ENCODE measurements around the gene CDK2AP2.

Gene CDK2AP2

GRCh38 chr11:67528376-67528775 is 20.4 kb upstream of the CDK2AP2 start:
- in situ Hi-C loops (cut with HindIII; ENCODE audit: low sequenced_read_pairs): no loop called here
- DNase-seq (ENCODE audit: low read depth, low spot score): no peak
- TF ChIP-seq, protein P1, sequence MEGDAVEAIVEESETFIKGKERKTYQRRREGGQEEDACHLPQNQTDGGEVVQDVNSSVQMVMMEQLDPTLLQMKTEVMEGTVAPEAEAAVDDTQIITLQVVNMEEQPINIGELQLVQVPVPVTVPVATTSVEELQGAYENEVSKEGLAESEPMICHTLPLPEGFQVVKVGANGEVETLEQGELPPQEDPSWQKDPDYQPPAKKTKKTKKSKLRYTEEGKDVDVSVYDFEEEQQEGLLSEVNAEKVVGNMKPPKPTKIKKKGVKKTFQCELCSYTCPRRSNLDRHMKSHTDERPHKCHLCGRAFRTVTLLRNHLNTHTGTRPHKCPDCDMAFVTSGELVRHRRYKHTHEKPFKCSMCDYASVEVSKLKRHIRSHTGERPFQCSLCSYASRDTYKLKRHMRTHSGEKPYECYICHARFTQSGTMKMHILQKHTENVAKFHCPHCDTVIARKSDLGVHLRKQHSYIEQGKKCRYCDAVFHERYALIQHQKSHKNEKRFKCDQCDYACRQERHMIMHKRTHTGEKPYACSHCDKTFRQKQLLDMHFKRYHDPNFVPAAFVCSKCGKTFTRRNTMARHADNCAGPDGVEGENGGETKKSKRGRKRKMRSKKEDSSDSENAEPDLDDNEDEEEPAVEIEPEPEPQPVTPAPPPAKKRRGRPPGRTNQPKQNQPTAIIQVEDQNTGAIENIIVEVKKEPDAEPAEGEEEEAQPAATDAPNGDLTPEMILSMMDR (IDR thresholded peaks at IDR 0.05; ENCODE audit: low read depth, low read length): no peak
- no peak overlapping the region for H3K4me3 ChIP-seq (ENCODE audit: low read depth, low read length)

DNA sequence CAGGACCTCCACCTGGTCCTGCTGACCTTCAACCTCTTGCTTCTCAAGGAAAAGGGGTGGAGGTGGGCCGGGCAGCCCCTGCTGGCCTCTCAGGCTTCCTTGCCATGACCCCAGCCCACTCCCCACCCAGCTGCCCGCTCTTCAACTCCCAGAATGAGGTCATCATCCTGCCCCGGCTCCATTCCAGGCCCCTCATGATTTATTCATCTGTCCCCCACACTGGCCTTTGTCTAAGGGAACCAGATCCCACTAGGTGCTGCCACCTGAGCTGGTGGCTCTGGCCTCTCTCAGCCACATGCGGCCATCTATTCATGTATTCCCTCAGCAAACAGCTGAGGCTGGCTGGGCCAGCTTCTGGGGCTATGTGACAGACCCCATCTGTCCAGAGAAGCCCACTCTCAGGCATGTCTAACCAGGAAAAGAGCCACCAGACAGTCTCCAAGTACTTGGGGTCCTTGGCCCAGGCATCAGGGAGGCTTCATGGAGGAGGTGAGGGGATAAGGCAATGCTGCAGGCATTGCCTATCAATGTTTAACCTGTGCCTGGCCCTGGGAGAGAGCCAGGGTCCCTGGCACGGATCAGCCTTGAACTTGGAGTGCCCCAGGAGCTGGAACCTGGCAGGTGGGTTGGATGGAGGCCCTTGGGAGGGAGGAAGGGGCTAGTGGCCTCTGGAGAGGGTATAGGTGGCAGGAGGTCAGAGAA is 17.5 kb upstream of the CDK2AP2 start:
- in situ Hi-C loops (cut with HindIII; ENCODE audit: low sequenced_read_pairs): no loop called here
- DNase-seq (ENCODE audit: low read depth, low spot score): no peak

GRCh38 chr11:67524480-67524808 is 16.5 kb upstream of the CDK2AP2 start:
- in situ Hi-C loops (cut with HindIII; ENCODE audit: low sequenced_read_pairs): no loop called here
- TF ChIP-seq, protein P1 (IDR thresholded peaks at IDR 0.05; ENCODE audit: low read depth, low read length): no peak
- H3K4me3 ChIP-seq (ENCODE audit: low read depth, low read length): no peak overlapping the region
- no peak for DNase-seq (ENCODE audit: low read depth, low spot score)

More for the DNA sequence above, 17.5 kb upstream of the CDK2AP2 start:
- H3K4me3 ChIP-seq (ENCODE audit: low read depth, low read length): no peak overlapping the region
- TF ChIP-seq, protein P1 (IDR thresholded peaks at IDR 0.05; ENCODE audit: low read depth, low read length): no peak

GRCh38 chr11:67523556-67524479 is 15.9 kb upstream of the CDK2AP2 start:
- no peak for DNase-seq (ENCODE audit: low read depth, low spot score)
- no peak overlapping the region for H3K4me3 ChIP-seq (ENCODE audit: low read depth, low read length)
- TF ChIP-seq, protein P1 (IDR thresholded peaks at IDR 0.05; ENCODE audit: low read depth, low read length): no peak
- in situ Hi-C loops (cut with HindIII; ENCODE audit: low sequenced_read_pairs): no loop called here

DNA sequence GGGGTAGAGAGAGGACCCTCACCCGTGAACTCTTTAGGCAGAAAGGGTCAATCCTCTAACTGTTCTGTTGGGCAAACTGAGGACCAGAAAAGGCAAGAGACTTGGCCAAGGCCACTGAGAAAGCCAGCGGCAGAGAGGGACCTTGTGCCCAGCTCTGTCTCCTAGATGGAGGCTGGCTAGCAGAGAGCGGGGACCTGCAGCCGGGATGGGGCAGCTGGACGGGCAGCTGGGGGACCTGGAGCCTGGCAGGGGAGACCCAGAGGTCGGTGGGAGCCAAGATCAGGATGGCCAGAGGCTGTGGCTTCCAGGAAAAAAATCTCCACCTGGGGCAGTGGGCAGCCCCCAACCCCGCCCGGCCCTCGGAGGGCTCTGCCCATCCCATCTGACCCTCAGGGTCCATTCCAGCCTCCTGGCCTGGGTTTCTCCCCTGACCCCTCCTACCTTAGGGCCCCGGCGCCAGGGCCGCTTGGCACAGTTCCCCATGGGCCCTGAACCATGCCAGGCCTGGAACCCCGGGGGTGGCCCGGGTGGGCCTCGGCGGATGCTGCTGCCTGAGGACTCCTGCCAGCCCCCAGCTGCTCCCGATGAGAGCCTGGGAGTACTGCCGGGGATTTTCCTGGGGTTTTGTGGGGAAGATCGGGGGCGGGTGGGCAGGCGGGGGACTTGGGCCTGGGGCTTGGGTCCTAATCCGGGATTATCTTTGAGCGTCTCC is 15.0 kb upstream of the CDK2AP2 start, which contains the start of gene CABP2:
Gene CABP2 (minus strand): TSS at position 603 of the 712 bp plus-strand sequence. CDS start 120 bp downstream, at position 483.
- H3K4me3 ChIP-seq (ENCODE audit: low read depth, low read length): no peak within 1 kb of the TSS
- TF ChIP-seq, protein P1 (IDR thresholded peaks at IDR 0.05; ENCODE audit: low read depth, low read length): no peak
- no peak for DNase-seq (ENCODE audit: low read depth, low spot score)
- in situ Hi-C loops (cut with HindIII; ENCODE audit: low sequenced_read_pairs): no loop called here

GRCh38 chr11:67522338-67522737 is 14.4 kb upstream of the CDK2AP2 start:
- in situ Hi-C loops (cut with HindIII; ENCODE audit: low sequenced_read_pairs): no loop called here
- TF ChIP-seq, protein P1 (IDR thresholded peaks at IDR 0.05; ENCODE audit: low read depth, low read length): no peak
- DNase-seq (ENCODE audit: low read depth, low spot score): no peak
- H3K4me3 ChIP-seq (ENCODE audit: low read depth, low read length): no peak overlapping the region
